HCT116 (cell line): ENCODE measurements around the gene IQGAP2. TPM values are rescaled to one million over a fixed set of nuclear protein-coding genes. Genes with fewer than 3 reads are reported as not detected.

Experiments
- ATAC-seq: fragments of 200-7000 bp; cut with Tn5 transposase; 2 replicates; pipeline ENCODE4 v1.9.1; 2020; ENCODE audit warnings: mild to moderate bottlenecking, moderate library complexity
- BruUV-seq: library from RNA; stranded (reverse); fragments of 400-500 nt; replicated peaks from 2 replicates; lab custom pipeline; 2021; lab: Mats Ljungman, UMichigan
- CTCF ChIA-PET: fragments of 300-600 bp; sonication (Branson Sonifier 250); formaldehyde crosslinking; loops from one replicate; lab custom pipeline; 2021; ENCODE audit warnings: antibody characterized with exemption; lab: Charles Lee
- POLR2A ChIA-PET: fragments of 300-600, 350-600 bp; sonication (Branson Sonifier 250); formaldehyde crosslinking; loops from one replicate; lab custom pipeline; 2021; ENCODE audit warnings: antibody characterized with exemption; lab: Charles Lee
- RAD21 ChIA-PET, 2 experiments: fragments of 300-600 bp; sonication (Branson Sonifier 250); formaldehyde crosslinking; loops; one replicate each; lab custom pipeline; 2023; ENCODE audit warnings: low total read pairs in 2 of 2; ENCODE audit not compliant: uncharacterized antibody in 2 of 2, unreplicated experiment in 2 of 2, low non-redundant PET in 1 of 2; lab: Charles Lee
- DNase-seq: peaks from one replicate; pipeline ENCODE4 v3.0.0-alpha.2; 2010; ENCODE audit warnings: low read depth, low spot score
- H2AFZ ChIP-seq: fragments of 200-600 bp; shearing (Covaris generic), sonication (generic); 2 replicates; pipeline ENCODE4 v1.6.1; 2017; ENCODE audit warnings: low read depth, mixed run types, mixed read lengths, antibody characterized with exemption, low read length; ENCODE audit not compliant: poor library complexity, severe bottlenecking
- H3K27ac ChIP-seq: 2 replicates; pipeline ENCODE4 v1.5.1; 2012; ENCODE audit warnings: low read depth, low read length
- H3K27me3 ChIP-seq: fragments of 200-600 bp; sonication (generic); 2 replicates; pipeline ENCODE4 v1.6.1; 2016; ENCODE audit warnings: mixed run types, low read length, mixed read lengths; ENCODE audit not compliant: insufficient read depth
- H3K36me3 ChIP-seq, 2 experiments: fragments of 200-500 bp in 1 of 2; fragments of 200-600 bp in 1 of 2; sonication (Bioruptor generic) in 1 of 2; sonication (generic) in 1 of 2; 2 replicates each; pipeline versions ENCODE4 v1.5.1 to v1.6.1; 2014 to 2016; ENCODE audit warnings: low read length in 2 of 2, inconsistent platforms in 1 of 2, mixed read lengths in 1 of 2, mixed run types in 1 of 2; ENCODE audit not compliant: insufficient read depth in 2 of 2, control insufficient read depth in 1 of 2
- H3K4me1 ChIP-seq, 2 experiments: fragments of 200-600 bp in 1 of 2; sonication (generic) in 1 of 2; 2 replicates each; pipeline versions ENCODE4 v1.5.1 to v1.6.1; 2012 to 2017; ENCODE audit warnings: low read length in 2 of 2, inconsistent platforms in 1 of 2, mild to moderate bottlenecking in 1 of 2, mixed read lengths in 1 of 2, mixed run types in 1 of 2, moderate library complexity in 1 of 2; ENCODE audit not compliant: insufficient read depth in 2 of 2, control insufficient read depth in 1 of 2
- H3K4me2 ChIP-seq: fragments of 200-600 bp; sonication (generic); 2 replicates; pipeline ENCODE4 v1.6.1; 2017; ENCODE audit warnings: mixed run types, low read length, mixed read lengths
- H3K4me3 ChIP-seq, 2 experiments: fragments of 200-600 bp in 1 of 2; sonication (generic) in 1 of 2; replicated peaks in 1 of 2; 2 replicates each; pipeline ENCODE4 v1.5.1; 2011 to 2016; ENCODE audit warnings: low read length in 2 of 2, control low read depth in 1 of 2, low read depth in 1 of 2, mild to moderate bottlenecking in 1 of 2, mixed read lengths in 1 of 2, mixed run types in 1 of 2
- H3K79me2 ChIP-seq: fragments of 200-600 bp; sonication (generic); 2 replicates; pipeline ENCODE4 v1.6.1; 2017; ENCODE audit warnings: mild to moderate bottlenecking, mixed run types, low read length, moderate library complexity, mixed read lengths; ENCODE audit not compliant: insufficient read depth
- H3K9ac ChIP-seq: fragments of 200-600 bp; sonication (generic); 2 replicates; pipeline ENCODE4 v1.6.1; 2016; ENCODE audit warnings: low read length, mixed read lengths
- H3K9me2 ChIP-seq: fragments of 200-600 bp; sonication (generic), shearing (Covaris generic); 2 replicates; pipeline ENCODE4 v1.6.1; 2017; ENCODE audit warnings: mixed run types, mild to moderate bottlenecking, moderate library complexity; ENCODE audit not compliant: insufficient read depth
- H3K9me3 ChIP-seq, 2 experiments: fragments of 200-500 bp in 1 of 2; fragments of 200-600 bp in 1 of 2; sonication (Bioruptor generic) in 1 of 2; sonication (generic) in 1 of 2; 2 replicates each; pipeline ENCODE4 v1.6.1; 2014 to 2017; ENCODE audit warnings: low read length in 2 of 2, mixed read lengths in 2 of 2, inconsistent platforms in 1 of 2, low read depth in 1 of 2, mild to moderate bottlenecking in 1 of 2, mixed run types in 1 of 2, moderate library complexity in 1 of 2; ENCODE audit not compliant: control insufficient read depth in 1 of 2, insufficient read depth in 1 of 2
- H4K20me1 ChIP-seq: fragments of 200-600 bp; sonication (generic), shearing (Covaris generic); 2 replicates; pipeline ENCODE4 v1.6.1; 2017; ENCODE audit warnings: mixed run types, mild to moderate bottlenecking, moderate library complexity; ENCODE audit not compliant: insufficient read depth
- ATF3 ChIP-seq: IDR thresholded peaks from 2 replicates; pipeline ENCODE4 v1.6.1; 2012
- CBX3 ChIP-seq: IDR thresholded peaks from 2 replicates; pipeline ENCODE4 v1.6.1; 2012; ENCODE audit warnings: low read depth
- CEBPB ChIP-seq: IDR thresholded peaks from 2 replicates; pipeline ENCODE4 v1.6.1; 2012; ENCODE audit warnings: low read depth
- CTCF ChIP-seq, 3 experiments: fragments of 200-600 bp in 1 of 3; sonication (generic) in 1 of 3; IDR thresholded peaks in 2 of 3; conservative IDR thresholded peaks in 1 of 3; 2 replicates each; pipeline ENCODE4 v1.5.1; 2012 to 2017; ENCODE audit warnings: low read depth in 2 of 3, low read length in 2 of 3, antibody characterized with exemption in 1 of 3, borderline replicate concordance in 1 of 3, control low read depth in 1 of 3, mild to moderate bottlenecking in 1 of 3, mixed read lengths in 1 of 3, mixed run types in 1 of 3, moderate library complexity in 1 of 3; ENCODE audit not compliant: insufficient read depth in 1 of 3
- EGR1 ChIP-seq: IDR thresholded peaks from 2 replicates; pipeline ENCODE4 v1.6.1; 2012; ENCODE audit warnings: low read depth
- ELF1 ChIP-seq: IDR thresholded peaks from 2 replicates; pipeline ENCODE4 v1.6.1; 2012; ENCODE audit warnings: low read depth, borderline replicate concordance
- EZH2phosphoT487 ChIP-seq: fragments of 200-600 bp; IDR thresholded peaks from 2 replicates; pipeline ENCODE4 v1.6.1; 2018; ENCODE audit warnings: antibody characterized with exemption, borderline replicate concordance
- FOSL1 ChIP-seq: IDR thresholded peaks from 2 replicates; pipeline ENCODE4 v1.6.1; 2012; ENCODE audit warnings: low read depth
- JUND ChIP-seq: IDR thresholded peaks from 2 replicates; pipeline ENCODE4 v1.6.1; 2012
- MAX ChIP-seq: IDR thresholded peaks from 2 replicates; pipeline ENCODE4 v1.6.1; 2012
- POLR2A ChIP-seq: IDR thresholded peaks from 2 replicates; pipeline ENCODE4 v1.7.0; 2011; ENCODE audit warnings: borderline replicate concordance; ENCODE audit not compliant: insufficient read depth, insufficient read length; ENCODE audit errors: extremely low read depth
- RAD21 ChIP-seq: IDR thresholded peaks from 2 replicates; pipeline ENCODE4 v1.6.1; 2012; ENCODE audit warnings: low read depth, mild to moderate bottlenecking
- SIN3A ChIP-seq: IDR thresholded peaks from 2 replicates; pipeline ENCODE4 v1.6.1; 2012; ENCODE audit warnings: low read depth
- YY1 ChIP-seq: IDR thresholded peaks from 2 replicates; pipeline ENCODE4 v1.6.1; 2011; ENCODE audit warnings: low read length, low read depth, moderate library complexity, mild to moderate bottlenecking; ENCODE audit not compliant: insufficient replicate concordance; ENCODE audit errors: extremely low read depth
- intact Hi-C: fragments of 100-400 bp; cut with micrococcal nuclease; formaldehyde crosslinking; loops from 2 replicates; pipeline ENCODE4 v1.10.0; 2022
- total RNA-seq: library from RNA; stranded (reverse); gene quantifications from one replicate; pipeline ENCODE4 v1.2.1, GENCODE V29; 2021; ENCODE audit not compliant: unreplicated experiment

Gene IQGAP2
- total RNA-seq, 1 experiment from 2014 or later: 2.0 TPM

GRCh38 chr5:76600716-76601115, 197.6 kb downstream of the IQGAP2 start:
- RAD21 ChIA-PET: interaction anchor here (1.0 to 1.4 kb wide), 2 partner anchors 173 to 174 kb away, joined by 3 to 13 read pairs; no protein-coding TSS in a partner anchor

More at GRCh38 chr5:76600716-76601115, 197.6 kb downstream of the IQGAP2 start:
- intact Hi-C loops: loop anchor here (1.0 to 5.0 kb wide), 5 partner anchors 41 to 416 kb away; no protein-coding TSS in a partner anchor
- H3K36me3 ChIP-seq: no peaks in the 10 kb centered on the region
- no peak overlapping the region for H3K4me3 ChIP-seq
- no peaks in the 10 kb centered on the region for H3K79me2 ChIP-seq
- no peak for DNase-seq
- no peak overlapping the region for H3K9ac ChIP-seq
- TF ChIP-seq POLR2A (no peak), CEBPB (no peak), CTCF (IDR thresholded peaks at IDR 0.05 in 2 of 3, conservative IDR thresholded peaks at IDR 0.05 in 1 of 3; ENCODE audit: borderline replicate concordance in 1 of 3, insufficient read depth in 1 of 3, low read depth in 2 of 3, low read length in 2 of 3) (no peak), JUND (no peak), MAX (no peak), RAD21 (no peak), ELF1 (no peak), FOSL1 (no peak), SIN3A (no peak), YY1 (no peak), ATF3 (no peak), CBX3 (no peak), EZH2phosphoT487 (no peak), EGR1 (no peak)
- ATAC-seq: no peak
- ChIA-PET POLR2A (no interaction called here), CTCF (interaction anchor here (1.1 to 5.3 kb wide), 6 partner anchors 10 to 415 kb away, joined by 3 to 111 read pairs (median 6); no protein-coding TSS in a partner anchor)
- no peak overlapping the region for H2AFZ ChIP-seq
- no peak overlapping the region for H3K4me2 ChIP-seq
- H4K20me1 ChIP-seq: no peaks in the 10 kb centered on the region
- H3K27me3 ChIP-seq: no peaks in the 10 kb centered on the region
- H3K9me3 ChIP-seq: no peaks in the 10 kb centered on the region
- H3K4me1 ChIP-seq: peaks cover 4% of the 10 kb centered on the region in 2 experiments; a peak in 3 of 4 replicates
- no peaks in the 10 kb centered on the region for H3K9me2 ChIP-seq
- no TSS peak for BruUV-seq
- H3K27ac ChIP-seq: no peak overlapping the region
